Tibial artery (tissue), 4 donors: ENCODE measurements around the gene MVB12A.
A peak's percentile ranks its signal among the peaks of the same experiment; 100 is the strongest.

Experiments
- DNase-seq, 2 donors: peaks; one replicate each; pipeline ENCODE4 v3.0.0-alpha.2; 2019
- H3K27ac ChIP-seq, 2 donors: fragments of 200-600 bp; sonication (generic) in 1 of 2; 1 replicate in 1 of 2; 2 replicates in 1 of 2; pipeline ENCODE4 v1.5.1; 2018 to 2019; ENCODE audit warnings: mild to moderate bottlenecking in 1 of 2
- H3K27me3 ChIP-seq, 2 donors: fragments of 200-600 bp; sonication (generic) in 1 of 2; one replicate each; pipeline versions ENCODE4 v1.5.1 to v1.6.0; 2016 to 2019
- H3K36me3 ChIP-seq, 3 donors: fragments of 200-600 bp; sonication (generic) in 2 of 3; one replicate each; pipeline ENCODE4 v1.5.1; 2016 to 2019; ENCODE audit warnings: mild to moderate bottlenecking in 2 of 3
- H3K4me1 ChIP-seq, 4 donors: fragments of 200-600 bp; sonication (generic) in 2 of 4; 1 replicate in 3 of 4; 2 replicates in 1 of 4; pipeline ENCODE4 v1.5.1; 2016 to 2019
- H3K4me3 ChIP-seq, 2 donors: fragments of 200-600 bp; sonication (generic) in 1 of 2; 1 replicate in 1 of 2; 2 replicates in 1 of 2; pipeline ENCODE4 v1.5.1; 2018 to 2019; ENCODE audit warnings: mild to moderate bottlenecking in 2 of 2
- H3K9me3 ChIP-seq, 3 donors: fragments of 200-600 bp; sonication (generic) in 1 of 3; one replicate each; pipeline ENCODE4 v1.5.1; 2016 to 2019
- intact Hi-C: fragments of 100-400 bp; cut with DNase I; formaldehyde crosslinking; loops from one replicate; pipeline ENCODE4 v1.15.0; 2023; ENCODE audit warnings: low total_unique reads
- TF ChIP-seq, protein P1 (sequence below), 2 experiments: fragments of 200-600 bp in 1 of 2; fragments of 450-650 bp in 1 of 2; IDR thresholded peaks; one replicate each; pipeline ENCODE4 v1.5.1; 2017 to 2019; ENCODE audit warnings: antibody characterized with exemption in 2 of 2, mild to moderate bottlenecking in 1 of 2, moderate library complexity in 1 of 2

The MVB12A gene

GRCh38 chr19:17423429-17424208, 3.8 kb downstream of the MVB12A start:
- H3K9me3 ChIP-seq = no peaks in the 10 kb centered on the region
- intact Hi-C loops = loop anchor here (5.0 kb wide), 1 partner anchor 44 kb away; no protein-coding TSS in a partner anchor
- H3K36me3 ChIP-seq = peaks cover 0 to 9% (median 0%) of the 10 kb centered on the region in 3 donors
- peaks cover 0 to 19% (median 8%) of the 10 kb centered on the region in 4 donors for H3K4me1 ChIP-seq
- no peak overlapping the region for H3K4me3 ChIP-seq
- TF ChIP-seq, protein P1, sequence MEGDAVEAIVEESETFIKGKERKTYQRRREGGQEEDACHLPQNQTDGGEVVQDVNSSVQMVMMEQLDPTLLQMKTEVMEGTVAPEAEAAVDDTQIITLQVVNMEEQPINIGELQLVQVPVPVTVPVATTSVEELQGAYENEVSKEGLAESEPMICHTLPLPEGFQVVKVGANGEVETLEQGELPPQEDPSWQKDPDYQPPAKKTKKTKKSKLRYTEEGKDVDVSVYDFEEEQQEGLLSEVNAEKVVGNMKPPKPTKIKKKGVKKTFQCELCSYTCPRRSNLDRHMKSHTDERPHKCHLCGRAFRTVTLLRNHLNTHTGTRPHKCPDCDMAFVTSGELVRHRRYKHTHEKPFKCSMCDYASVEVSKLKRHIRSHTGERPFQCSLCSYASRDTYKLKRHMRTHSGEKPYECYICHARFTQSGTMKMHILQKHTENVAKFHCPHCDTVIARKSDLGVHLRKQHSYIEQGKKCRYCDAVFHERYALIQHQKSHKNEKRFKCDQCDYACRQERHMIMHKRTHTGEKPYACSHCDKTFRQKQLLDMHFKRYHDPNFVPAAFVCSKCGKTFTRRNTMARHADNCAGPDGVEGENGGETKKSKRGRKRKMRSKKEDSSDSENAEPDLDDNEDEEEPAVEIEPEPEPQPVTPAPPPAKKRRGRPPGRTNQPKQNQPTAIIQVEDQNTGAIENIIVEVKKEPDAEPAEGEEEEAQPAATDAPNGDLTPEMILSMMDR (IDR thresholded peaks at IDR 0.05) = no peak
- DNase-seq = no peak
- no peaks in the 10 kb centered on the region for H3K27me3 ChIP-seq
- H3K27ac ChIP-seq = no peak overlapping the region

- Histone ChIP-seq H3K27me3 (no peaks in the 10 kb centered on the region), H3K4me3 (no peak overlapping the region), H3K27ac (no peak overlapping the region), H3K9me3 (no peaks in the 10 kb centered on the region), H3K36me3 (peaks cover 0 to 9% (median 0%) of the 10 kb centered on the region in 3 donors), H3K4me1 (peaks cover 0 to 12% (median 8%) of the 10 kb centered on the region in 4 donors)
- TF ChIP-seq, protein P1 (IDR thresholded peaks at IDR 0.05) = peak in 1 of 2 experiments; percentile 9
- intact Hi-C loops = loop anchor here (5.0 kb wide), 1 partner anchor 42 kb away; no protein-coding TSS in a partner anchor
- no peak for DNase-seq
Observed at GRCh38 chr19:17424743-17425365, 5.0 kb downstream of the MVB12A start.

DNA sequence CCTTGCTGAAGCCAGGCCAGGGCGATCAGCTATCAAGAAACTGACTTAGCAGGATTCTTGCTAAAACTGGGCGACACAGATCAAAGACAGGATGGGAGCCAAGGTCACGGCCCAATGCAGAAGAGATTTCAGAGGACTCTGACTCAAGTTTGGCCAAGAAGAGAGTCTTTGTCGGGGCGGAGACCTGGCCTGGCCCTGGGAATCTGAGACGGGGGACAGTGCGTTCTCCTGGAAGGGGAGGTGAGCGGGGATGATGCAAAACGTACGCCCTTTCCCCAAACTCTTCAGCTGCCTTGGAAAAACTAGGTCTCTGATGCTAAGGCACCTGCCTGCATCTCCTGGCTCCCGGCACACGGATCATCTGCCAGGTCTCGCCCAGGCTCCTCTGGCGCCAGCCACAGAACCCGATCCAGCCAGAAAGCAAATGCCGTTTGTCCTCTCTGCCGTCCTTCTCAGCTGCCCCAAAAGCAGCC, 9.8 kb downstream of the MVB12A start:
- intact Hi-C loops = no loop called here
- no peak overlapping the region for H3K27ac ChIP-seq
- no peak for DNase-seq

DNA sequence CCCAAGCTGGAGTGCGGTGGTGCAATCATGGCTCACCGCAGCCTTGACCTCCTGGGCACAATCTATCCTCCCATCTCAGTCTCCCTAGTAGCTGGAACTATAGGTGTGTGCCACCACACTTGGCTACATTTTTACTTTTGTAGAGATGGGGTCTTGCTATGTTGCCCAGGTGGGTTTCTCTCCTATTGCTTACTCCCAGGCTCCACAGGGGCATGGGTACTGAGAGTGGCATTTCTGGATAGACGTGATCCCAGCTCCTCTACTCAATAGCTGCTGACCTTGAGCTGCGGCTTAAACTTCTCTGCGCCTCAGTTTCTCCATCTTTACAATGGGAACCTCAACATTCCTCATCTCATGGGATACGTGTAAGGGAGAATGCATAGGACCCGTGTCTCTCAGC, 11.6 kb downstream of the MVB12A start:
- DNase-seq = no peak
- H3K27me3 ChIP-seq = no peaks in the 10 kb centered on the region
- no peaks in the 10 kb centered on the region for H3K9me3 ChIP-seq
- intact Hi-C loops = no loop called here
- peaks cover 0 to 8% (median 6%) of the 10 kb centered on the region in 3 donors for H3K36me3 ChIP-seq
- H3K4me3 ChIP-seq = no peak overlapping the region
- TF ChIP-seq, protein P1 (IDR thresholded peaks at IDR 0.05) = no peak
- no peak overlapping the region for H3K27ac ChIP-seq
- no peaks in the 10 kb centered on the region for H3K4me1 ChIP-seq

More for the DNA sequence above, 9.8 kb downstream of the MVB12A start:
- Histone ChIP-seq H3K4me3 (no peak overlapping the region), H3K27me3 (no peaks in the 10 kb centered on the region), H3K4me1 (peaks cover 0 to 4% (median 2%) of the 10 kb centered on the region in 4 donors), H3K36me3 (no peaks in the 10 kb centered on the region), H3K9me3 (no peaks in the 10 kb centered on the region)
- TF ChIP-seq, protein P1 (IDR thresholded peaks at IDR 0.05) = no peak

DNA sequence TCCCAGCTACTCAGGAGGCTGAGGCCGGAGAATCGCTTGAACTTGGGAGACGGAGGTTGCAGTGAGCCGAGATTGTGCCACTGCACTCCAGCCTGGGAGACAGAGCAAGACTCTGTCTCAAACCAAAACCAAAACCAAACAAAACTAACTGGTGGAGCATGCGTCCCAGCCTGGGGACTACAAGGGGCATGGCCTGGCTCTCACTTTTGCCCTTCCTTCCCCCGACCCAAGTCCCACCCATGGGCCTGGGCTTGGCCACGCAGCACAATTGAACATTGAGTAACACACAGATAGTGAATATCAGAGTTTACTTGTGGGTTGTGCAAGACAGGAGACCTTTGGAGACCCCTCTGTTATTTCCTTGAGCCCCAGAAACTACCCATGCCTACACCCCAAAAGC, 15.4 kb downstream of the MVB12A start:
- TF ChIP-seq, protein P1 (IDR thresholded peaks at IDR 0.05) = no peak
- intact Hi-C loops = no loop called here
- Histone ChIP-seq H3K4me3 (no peak overlapping the region), H3K36me3 (peaks cover 0 to 9% (median 8%) of the 10 kb centered on the region in 3 donors), H3K27me3 (no peaks in the 10 kb centered on the region), H3K27ac (no peak overlapping the region), H3K4me1 (no peaks in the 10 kb centered on the region), H3K9me3 (no peaks in the 10 kb centered on the region)
- no peak for DNase-seq
